HG03558 (cell line): ENCODE data around the gene SOX14.

ENCODE experiments used
- ATAC-seq: cut with Tn5 transposase; IDR thresholded peaks from one replicate; pipeline ENCODE4 v1.9.1; 2021; ENCODE audit warnings: moderate number of reproducible peaks; ENCODE audit not compliant: unreplicated experiment; ENCODE audit errors: extremely low read depth

SOX14 gene

DNA sequence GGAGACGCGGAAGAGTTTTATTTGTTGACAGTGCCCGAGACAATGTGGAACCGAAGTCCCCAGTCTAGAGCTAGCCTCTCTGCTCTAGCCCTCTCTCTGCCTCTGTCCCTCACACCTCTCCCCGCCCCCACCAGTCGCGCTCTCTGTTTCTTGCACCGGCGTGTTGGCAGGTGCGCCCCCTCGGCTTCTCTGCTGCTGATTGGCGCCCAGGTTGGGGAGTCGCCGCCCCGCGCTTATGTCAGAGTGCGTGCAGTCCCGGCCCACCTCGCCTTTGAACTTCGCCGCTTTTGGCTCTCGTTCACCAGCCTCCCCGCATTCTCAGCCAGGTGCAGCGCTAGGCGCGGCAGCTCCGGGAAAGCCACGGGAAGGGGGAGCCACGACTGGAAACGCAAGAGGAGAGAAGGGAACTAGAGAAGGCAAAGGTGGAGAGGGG is at the start of gene SOX14:
SOX14 (plus strand) TSS at position 315 of the 433 bp plus-strand sequence. CDS start 470 bp downstream, outside the sequence.
- ATAC-seq: no peak

DNA sequence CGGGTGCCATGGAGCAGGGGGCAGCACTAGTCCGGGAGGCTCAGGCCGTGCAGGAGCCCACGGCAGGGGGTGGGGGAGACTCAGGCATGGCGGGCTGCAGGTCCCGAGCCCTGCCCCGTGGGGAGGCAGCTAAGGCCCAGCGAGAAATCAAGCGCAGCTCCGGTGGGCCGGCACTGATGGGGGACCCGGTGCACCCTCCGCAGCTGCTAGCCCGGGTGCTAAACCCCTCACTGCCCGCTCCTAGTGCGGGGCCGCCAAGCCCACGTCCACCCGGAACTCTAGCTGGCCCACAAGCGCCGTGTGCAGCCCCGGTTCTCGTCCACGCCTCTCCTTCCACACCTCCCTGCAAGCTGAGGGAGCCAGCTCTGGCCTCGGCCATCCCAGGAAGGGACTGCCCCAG is 49.6 kb upstream of the SOX14 start:
- no peak for ATAC-seq

DNA sequence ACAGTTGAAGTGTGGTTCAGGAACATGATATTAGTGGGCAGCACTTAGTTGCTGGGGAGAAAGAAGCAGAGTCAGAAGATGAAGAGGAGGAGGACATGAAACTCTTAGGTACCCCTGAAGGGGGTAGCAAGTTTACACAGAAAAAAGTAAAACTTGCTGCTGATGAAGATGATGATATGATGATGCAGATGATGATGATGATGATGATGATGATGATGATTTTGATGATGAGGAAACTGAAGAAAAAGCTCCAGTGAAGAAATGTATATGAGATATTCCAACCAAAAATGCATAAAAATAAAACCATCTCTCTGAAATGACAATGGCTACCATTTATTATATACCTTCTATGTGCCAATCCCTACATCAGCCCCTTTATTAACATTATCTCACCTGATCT is 39.9 kb upstream of the SOX14 start:
- ATAC-seq: no peak

- no peak for ATAC-seq
These were observed 26.9 kb upstream of the SOX14 start for GRCh38 chr3:137737208-137737607.

GRCh38 chr3:137738710-137739109 is 25.4 kb upstream of the SOX14 start:
- no peak for ATAC-seq

- ATAC-seq: no peak
These were observed 20.5 kb upstream of the SOX14 start for GRCh38 chr3:137743608-137744007.

DNA sequence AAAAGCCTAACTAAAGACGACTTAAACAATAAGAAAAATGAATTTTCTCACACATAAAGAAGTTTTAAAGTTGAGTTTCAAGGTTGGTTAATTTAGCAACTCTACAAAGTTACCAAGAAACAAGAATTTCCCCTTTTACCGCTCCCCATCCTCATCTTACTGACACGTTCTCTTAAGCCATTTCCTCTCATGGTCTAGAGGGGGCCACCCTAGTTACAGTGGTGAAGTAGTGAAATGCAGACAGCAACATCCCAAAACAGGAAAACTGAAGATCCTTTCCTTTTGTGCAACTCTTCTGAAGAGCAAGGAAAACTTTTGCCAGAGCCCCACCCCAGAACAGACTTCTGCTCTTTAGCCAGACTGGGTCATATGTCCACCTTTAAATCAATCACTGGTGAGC is 17.3 kb upstream of the SOX14 start:
- no peak for ATAC-seq

- no peak for ATAC-seq
These were observed 4.6 kb upstream of the SOX14 start for GRCh38 chr3:137759505-137759904.

GRCh38 chr3:137760341-137761098 is 3.6 kb upstream of the SOX14 start:
- no peak for ATAC-seq

GRCh38 chr3:137761099-137761562 is 3.0 kb upstream of the SOX14 start:
- no peak for ATAC-seq

DNA sequence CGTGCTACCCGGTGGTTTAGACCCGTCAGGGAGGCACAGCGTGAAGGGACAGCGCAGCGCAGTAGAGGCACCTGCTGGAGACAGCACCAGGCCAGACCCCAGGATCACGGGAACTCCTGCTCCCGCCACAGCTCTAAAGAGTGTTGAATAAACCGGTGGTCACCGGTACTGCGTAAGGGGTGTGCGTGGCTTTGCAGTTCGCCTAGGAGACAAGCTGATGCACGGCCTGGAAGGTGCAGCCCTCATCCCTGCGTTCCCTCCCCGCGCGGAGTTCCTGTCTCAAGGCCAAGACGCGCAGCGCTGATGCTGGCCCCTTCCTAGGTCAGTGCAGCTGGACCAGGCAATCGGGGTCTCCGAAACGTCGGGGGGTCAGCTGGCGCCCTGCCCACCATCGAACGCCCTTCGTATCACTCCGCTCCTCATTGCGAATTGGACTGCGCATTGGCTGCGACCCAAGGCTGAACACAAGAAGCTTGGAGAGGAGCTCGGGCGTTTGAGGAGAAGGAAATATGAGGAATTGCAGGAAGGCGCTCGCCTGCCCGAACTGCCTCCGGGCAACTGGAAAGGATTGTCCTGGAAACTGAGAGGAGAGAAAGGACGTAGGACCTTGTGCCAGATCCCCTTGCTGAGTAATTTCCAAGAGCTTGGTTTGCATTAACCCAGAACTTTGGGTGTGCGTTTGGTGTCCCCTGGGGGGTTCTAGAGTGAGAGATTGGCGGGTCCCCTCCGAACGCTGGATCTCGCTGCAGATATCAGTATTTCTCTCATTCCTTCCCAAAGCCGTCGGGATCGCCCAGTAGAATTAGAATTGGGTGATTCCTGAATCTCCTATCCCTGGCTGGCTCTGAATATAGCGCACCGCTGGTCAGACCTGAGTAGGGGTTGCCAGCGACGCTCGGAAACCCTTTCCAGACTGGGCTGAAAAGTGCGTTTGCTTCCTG is 2.3 kb upstream of the SOX14 start:
- ATAC-seq: no peak

- ATAC-seq: no peak
These were observed 1.2 kb upstream of the SOX14 start for GRCh38 chr3:137762674-137763593.

DNA sequence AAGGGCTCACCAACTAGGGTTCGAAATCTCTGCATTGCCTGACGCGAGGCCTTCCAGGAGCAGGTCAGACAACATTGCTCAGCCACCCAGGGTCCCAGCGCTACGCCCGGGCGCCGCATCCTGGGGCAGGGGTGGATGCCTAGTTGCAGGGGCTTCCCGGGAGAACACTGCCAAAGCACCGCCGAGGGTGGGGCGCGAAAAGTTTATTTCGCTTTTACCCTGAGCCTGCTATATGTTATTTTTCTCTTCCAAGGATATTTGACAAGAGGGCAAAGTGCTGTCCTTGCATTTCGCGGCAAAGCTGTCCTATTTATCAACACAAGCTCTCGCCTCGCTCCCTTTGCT is 549 bp upstream of the SOX14 start:
- ATAC-seq: no peak

- ATAC-seq: no peak
These were observed 621 bp downstream of the SOX14 start for GRCh38 chr3:137764563-137765309.

DNA sequence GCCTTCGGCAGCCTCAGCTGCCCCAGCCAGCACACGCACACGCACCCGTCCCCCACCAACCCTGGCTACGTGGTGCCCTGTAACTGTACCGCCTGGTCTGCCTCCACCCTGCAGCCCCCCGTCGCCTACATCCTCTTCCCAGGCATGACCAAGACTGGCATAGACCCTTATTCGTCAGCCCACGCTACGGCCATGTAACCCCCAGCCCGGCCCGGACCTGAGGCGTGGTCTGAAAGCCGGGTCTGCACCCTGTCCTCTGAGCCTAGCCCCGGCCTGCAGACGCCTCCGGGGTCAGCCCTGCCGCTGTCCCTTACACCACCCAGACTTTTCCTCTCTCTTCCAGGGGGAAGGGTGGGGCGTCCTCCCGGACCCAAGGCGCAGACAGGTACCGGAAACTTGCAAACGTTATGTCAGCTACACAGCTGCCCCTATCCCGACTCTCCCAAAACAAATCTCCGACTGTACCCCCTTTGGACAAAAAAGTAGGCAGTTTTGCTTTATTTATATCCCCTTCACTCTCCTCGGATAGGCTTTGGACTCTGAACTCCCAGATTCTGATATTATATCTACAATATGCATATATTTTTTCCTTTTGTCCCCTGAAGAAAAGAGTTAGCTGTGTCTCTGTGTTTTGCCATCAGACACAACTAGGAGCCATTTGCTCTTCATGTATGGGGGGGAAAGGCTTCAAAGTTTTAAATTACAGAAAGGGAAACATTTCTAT is 1.4 kb downstream of the SOX14 start:
- no peak for ATAC-seq

DNA sequence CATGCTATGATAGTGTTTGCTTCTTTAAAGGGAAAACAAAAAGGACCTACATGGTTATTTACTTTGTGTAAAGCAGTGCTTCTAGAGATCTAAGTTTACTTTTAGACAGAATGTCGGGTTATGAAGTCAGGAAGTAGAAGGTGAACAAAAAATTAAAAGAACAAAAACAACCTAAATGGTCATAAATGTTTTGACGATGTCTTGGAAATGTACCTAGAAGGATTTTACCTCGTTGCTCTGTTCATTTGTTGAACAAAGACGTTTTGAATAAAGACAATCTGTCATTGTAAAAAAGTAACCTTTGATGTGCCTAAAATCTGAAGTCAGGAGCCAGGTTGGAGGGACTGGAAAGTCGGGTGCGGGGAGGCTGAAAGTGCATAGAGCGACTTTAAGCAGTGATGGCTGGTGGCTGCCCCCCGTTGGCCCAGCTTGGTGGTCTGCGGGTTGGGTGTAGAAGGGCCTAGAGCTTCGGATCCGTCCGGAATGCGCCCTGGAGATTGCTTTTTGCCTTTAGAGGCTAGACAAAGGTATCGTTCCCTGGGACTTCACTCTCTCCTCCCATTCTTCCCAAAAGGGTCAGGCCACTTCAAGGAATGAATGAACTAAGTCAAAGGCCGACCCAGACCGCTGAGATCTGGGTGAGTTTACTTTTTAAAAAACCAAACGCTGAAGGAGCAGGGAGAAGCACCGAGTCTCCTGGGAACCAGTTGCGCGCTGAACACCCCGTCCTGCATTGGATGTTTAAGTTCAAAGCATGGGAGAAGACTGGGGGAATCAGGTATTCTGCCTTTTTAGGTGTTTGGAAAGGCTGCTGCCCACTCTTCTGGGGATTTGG is 2.1 kb downstream of the SOX14 start:
- ATAC-seq: no peak

GRCh38 chr3:137766876-137767537 is 2.9 kb downstream of the SOX14 start:
- no peak for ATAC-seq
